ENCODE results near the gene WDR5B.

The WDR5B gene

DNA sequence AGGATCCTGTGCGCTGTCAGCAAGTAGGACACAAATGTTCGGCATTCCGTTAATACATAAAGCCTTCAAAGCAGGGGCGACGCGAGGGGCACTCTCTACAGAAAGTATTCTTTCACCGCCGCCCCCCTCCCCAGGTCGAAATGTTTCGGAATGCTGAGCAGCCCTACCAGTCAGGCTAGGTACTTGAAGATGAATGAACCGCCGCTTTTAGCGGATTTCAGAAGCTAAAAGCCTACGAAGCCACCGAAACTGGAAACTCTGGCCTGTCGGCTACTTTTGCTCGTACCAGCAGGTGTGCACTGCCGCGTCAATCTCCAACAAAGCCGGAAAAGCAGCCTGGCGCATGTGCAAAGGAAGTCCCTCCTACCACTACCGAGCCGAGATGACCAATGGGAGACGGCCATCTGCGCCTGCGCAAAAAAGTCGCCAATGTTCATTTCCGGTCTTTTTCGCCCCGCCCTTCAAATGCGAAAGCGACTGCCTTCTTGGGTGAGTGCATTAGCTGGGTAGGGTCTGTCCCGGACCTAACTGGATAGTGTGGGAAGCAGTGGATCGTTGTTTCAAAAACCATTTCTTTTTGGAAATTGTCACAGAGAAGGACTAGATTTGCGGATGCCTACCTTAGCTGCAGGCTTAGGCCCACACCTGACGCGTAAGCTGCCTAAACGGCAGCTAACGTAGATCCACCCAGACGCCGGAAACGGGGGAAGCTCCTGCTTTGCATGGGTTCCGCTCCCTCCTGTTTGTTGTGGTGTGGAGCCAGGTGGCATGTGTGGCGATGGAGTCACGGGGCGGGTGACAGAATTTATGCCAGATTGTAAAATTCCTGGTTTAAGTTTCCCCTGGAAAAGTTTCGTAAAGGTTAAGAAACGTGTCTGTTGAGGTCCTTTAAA is at the start of gene WDR5B:
TSS of gene WDR5B (minus strand) at position 301 of the 893 bp plus-strand sequence. CDS start 534 bp downstream, outside the sequence.
- Histone ChIP-seq H3K4me1 (peaks cover 0 to 39% (median 24%) of the 10 kb centered on the region in 4 donors), H3K36me3 (peaks cover 0 to 10% (median 3%) of the 10 kb centered on the region in 3 donors), H3K9me3 (no peaks in the 10 kb centered on the region), H3K4me3 (peak within 1 kb of the TSS; percentile 68 to 88), H3K27ac (peak within 1 kb of the TSS; percentile 89 to 92), H3K27me3 (no peaks in the 10 kb centered on the region)
- intact Hi-C loops (cut with DNase I; ENCODE audit: low total_unique reads) = no loop called here
- DNase-seq = peak; percentile 96 to 99
- TF ChIP-seq, protein P1, sequence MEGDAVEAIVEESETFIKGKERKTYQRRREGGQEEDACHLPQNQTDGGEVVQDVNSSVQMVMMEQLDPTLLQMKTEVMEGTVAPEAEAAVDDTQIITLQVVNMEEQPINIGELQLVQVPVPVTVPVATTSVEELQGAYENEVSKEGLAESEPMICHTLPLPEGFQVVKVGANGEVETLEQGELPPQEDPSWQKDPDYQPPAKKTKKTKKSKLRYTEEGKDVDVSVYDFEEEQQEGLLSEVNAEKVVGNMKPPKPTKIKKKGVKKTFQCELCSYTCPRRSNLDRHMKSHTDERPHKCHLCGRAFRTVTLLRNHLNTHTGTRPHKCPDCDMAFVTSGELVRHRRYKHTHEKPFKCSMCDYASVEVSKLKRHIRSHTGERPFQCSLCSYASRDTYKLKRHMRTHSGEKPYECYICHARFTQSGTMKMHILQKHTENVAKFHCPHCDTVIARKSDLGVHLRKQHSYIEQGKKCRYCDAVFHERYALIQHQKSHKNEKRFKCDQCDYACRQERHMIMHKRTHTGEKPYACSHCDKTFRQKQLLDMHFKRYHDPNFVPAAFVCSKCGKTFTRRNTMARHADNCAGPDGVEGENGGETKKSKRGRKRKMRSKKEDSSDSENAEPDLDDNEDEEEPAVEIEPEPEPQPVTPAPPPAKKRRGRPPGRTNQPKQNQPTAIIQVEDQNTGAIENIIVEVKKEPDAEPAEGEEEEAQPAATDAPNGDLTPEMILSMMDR (IDR thresholded peaks at IDR 0.05) = peak; percentile 8 to 24

DNA sequence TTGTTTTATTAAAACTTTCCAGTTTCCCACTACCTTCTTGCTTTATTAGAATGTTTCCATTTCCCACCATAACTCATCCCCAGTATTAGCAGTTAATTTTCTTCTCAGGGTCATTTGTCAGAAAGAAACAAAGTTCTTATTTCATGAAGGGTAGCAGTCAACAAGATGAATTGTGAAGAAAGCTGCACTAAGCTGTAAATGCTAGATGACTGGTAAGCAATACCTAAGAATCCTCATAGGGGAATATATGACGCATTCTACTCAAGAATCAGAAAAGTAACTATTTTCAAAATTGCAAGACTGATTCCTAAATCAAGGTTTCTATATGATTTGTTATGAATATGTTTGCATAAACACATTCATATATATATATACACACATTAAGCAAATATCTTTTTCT is 48.8 kb upstream of the WDR5B start:
- TF ChIP-seq, protein P1 (IDR thresholded peaks at IDR 0.05) = no peak
- peaks cover 0 to 8% (median 1%) of the 10 kb centered on the region in 4 donors for H3K4me1 ChIP-seq
- H3K27me3 ChIP-seq = no peaks in the 10 kb centered on the region
- no peak overlapping the region for H3K27ac ChIP-seq
- H3K4me3 ChIP-seq = no peak overlapping the region
- peaks cover 23 to 39% (median 28%) of the 10 kb centered on the region in 3 donors for H3K36me3 ChIP-seq
- intact Hi-C loops (cut with DNase I; ENCODE audit: low total_unique reads) = loop anchor here (10.0 kb wide), 1 partner anchor 50 kb away; the partner anchor contains the start of gene KPNA1
- DNase-seq = no peak
- H3K9me3 ChIP-seq = no peaks in the 10 kb centered on the region

DNA sequence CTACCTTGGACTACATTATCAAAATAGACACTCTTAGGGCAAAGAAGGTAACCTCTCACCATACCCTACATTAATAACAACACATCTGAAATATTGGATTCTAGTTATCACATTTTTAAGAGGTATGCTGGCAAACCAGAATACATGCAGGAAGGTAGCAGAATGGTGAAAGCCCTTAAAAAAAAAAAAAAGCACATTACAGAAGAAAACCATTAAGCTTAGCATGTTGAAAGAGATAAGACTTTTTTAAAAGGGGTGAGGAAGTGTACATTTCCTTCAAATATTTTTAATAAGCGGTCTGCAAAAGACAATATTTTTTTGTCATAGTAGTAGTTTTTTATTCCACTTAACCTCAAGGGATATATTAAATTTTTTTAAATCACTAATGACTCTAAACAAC is 46.5 kb upstream of the WDR5B start:
- no peak overlapping the region for H3K4me3 ChIP-seq
- no peak overlapping the region for H3K27ac ChIP-seq
- TF ChIP-seq, protein P1 (IDR thresholded peaks at IDR 0.05) = no peak
- H3K36me3 ChIP-seq = peaks cover 34 to 60% (median 46%) of the 10 kb centered on the region in 3 donors
- no peaks in the 10 kb centered on the region for H3K27me3 ChIP-seq
- DNase-seq = no peak
- H3K4me1 ChIP-seq = no peaks in the 10 kb centered on the region
- intact Hi-C loops (cut with DNase I; ENCODE audit: low total_unique reads) = loop anchor here (10.0 kb wide), 1 partner anchor 52 kb away; the partner anchor contains the start of gene KPNA1
- no peaks in the 10 kb centered on the region for H3K9me3 ChIP-seq

DNA sequence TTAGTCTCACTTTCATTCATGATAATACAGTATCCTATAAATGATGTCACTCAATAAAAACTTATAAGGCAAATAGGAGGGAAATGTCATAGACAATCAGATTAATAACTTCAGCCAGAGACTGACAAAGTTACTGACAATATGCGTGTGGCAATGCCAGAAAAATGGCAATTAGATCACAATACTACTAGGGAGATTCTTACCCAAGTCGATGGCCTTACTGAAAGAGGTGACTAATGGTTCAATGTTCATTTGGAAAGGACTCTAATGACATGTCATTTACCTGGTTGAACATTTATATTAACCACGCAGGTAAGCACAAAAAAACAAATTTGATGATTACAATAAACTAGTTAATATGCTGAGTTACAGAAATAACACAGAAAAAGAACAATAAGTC is 45.9 kb upstream of the WDR5B start:
- no peak for DNase-seq
- H3K27ac ChIP-seq = no peak overlapping the region
- no peaks in the 10 kb centered on the region for H3K9me3 ChIP-seq
- intact Hi-C loops (cut with DNase I; ENCODE audit: low total_unique reads) = loop anchor here (10.0 kb wide), 1 partner anchor 53 kb away; the partner anchor contains the start of gene KPNA1
- H3K4me1 ChIP-seq = no peaks in the 10 kb centered on the region
- peaks cover 38 to 65% (median 50%) of the 10 kb centered on the region in 3 donors for H3K36me3 ChIP-seq
- TF ChIP-seq, protein P1 (IDR thresholded peaks at IDR 0.05) = no peak
- H3K27me3 ChIP-seq = no peaks in the 10 kb centered on the region
- H3K4me3 ChIP-seq = no peak overlapping the region

DNA sequence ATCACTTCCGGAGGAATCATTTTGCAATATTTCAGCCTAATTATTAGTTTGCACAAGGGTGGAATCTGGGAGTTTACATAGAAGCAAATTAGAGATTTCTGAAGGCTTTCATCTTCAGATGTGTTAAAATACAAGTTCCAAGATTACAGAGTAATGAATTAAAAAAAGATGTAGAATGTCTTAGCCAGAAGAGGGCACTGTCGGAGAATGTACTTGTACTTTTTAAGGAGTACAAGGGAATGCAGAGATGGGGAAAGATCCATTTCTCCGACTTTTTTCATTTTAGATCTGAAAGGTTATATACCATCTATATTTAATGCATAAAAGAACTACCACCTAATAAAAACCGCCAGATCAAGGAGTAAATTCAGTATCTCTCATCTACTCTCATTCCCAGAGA is 43.1 kb upstream of the WDR5B start:
- Histone ChIP-seq H3K36me3 (peaks cover 32 to 78% (median 38%) of the 10 kb centered on the region in 3 donors), H3K4me1 (no peaks in the 10 kb centered on the region), H3K27ac (no peak overlapping the region), H3K27me3 (no peaks in the 10 kb centered on the region), H3K4me3 (no peak overlapping the region), H3K9me3 (no peaks in the 10 kb centered on the region)
- no peak for DNase-seq
- TF ChIP-seq, protein P1 (IDR thresholded peaks at IDR 0.05) = peak; percentile 29 to 35
- intact Hi-C loops (cut with DNase I; ENCODE audit: low total_unique reads) = no loop called here

Measured in tibial artery (tissue), 4 donors.